RCC 7860 (cell line): ENCODE data around the gene ECPAS.
A peak's percentile ranks its signal among the peaks of the same experiment; 100 is the strongest.
"Not testable (repeated sequence)": the region's sequence is repeated elsewhere in the genome, so short reads cannot be mapped to it uniquely, and the experiment has no call there.

Experiments used
- DNase-seq: peaks from one replicate; pipeline ENCODE4 v3.0.0-alpha.2; 2015; ENCODE audit warnings: low spot score
- FAIRE-seq: peaks from 2 replicates; lab custom pipeline; 2012; peaks lifted over from hg19 to GRCh38; lab: Jason Lieb, UNC

ECPAS gene

DNA sequence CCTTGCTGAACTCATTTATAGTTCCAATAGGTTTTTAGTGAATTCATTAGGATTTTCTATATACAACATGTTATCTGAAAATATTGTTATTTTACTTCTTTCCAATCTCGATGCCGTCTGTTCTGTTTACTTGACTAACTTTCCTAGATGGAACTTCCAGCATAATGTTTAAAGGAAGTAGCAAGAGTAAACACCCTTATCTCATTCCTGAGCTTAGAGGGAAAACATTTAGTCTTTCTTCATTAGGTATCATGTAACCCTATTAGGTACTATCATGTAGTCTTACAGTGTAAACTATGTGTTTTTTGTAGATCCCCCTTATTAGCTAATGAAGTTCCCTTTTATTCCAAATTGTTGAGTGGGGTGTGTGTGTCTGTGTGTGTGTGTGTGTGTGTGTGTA lies 131.6 kb downstream of the ECPAS start:
- no peak for FAIRE-seq

GRCh38 chr9:111350556-111350955 lies 133.6 kb downstream of the ECPAS start:
- FAIRE-seq (no peak), DNase-seq (no peak)

More for the DNA sequence above, 131.6 kb downstream of the ECPAS start:
- DNase-seq: no peak

GRCh38 chr9:111349766-111350165 lies 134.4 kb downstream of the ECPAS start:
- FAIRE-seq: no peak
- DNase-seq: no peak

DNA sequence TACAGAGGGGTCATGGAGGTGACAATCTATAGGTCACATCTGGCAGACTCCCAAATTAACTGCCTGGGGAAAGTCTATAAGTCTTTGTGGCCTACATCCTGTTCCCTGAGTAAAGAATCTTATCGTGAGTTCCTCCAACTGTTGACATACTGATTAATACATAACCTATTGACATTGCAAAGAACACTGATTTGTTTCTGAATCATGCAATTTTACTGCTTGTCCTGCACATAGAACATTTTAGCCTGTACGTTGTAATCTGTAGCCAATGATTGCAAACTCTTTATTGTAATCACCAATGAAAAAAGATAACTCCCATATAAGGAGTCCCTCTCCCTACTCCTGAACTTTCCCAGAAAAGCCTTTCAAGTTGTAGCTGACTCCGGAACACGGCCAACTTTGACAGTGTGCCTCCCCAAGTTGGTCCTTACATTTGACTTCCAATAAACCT lies 135.3 kb downstream of the ECPAS start:
- peak; percentile 92 for FAIRE-seq

GRCh38 chr9:111334318-111334863 lies 149.8 kb downstream of the ECPAS start:
- not testable (repeated sequence) for DNase-seq, FAIRE-seq

More for the DNA sequence above, 135.3 kb downstream of the ECPAS start:
- peak; percentile 86 for DNase-seq

DNA sequence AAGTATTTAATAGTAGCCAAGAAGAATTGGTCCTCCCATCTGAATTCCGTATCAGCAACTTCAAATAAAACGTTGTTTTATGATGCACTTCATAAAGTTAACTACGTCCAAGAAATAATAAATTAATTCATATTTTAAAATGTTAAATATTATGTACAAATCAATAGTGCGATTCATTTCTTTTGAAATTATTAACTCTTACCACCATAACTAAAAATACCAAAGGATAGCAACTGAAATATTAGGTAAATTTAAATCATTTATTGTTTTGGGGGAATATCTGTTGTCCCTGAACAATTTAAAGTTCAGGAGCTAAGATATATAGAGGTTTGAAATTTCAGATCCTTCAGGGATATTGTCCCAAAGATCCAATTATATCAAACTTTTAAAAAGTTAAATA lies 154.1 kb downstream of the ECPAS start, which contains the start of gene OR2K2:
Gene OR2K2 (minus strand): TSS at position 101 of the 400 bp plus-strand sequence. CDS start 1,791 bp downstream, outside the sequence.
- FAIRE-seq: peak; percentile 35

DNA sequence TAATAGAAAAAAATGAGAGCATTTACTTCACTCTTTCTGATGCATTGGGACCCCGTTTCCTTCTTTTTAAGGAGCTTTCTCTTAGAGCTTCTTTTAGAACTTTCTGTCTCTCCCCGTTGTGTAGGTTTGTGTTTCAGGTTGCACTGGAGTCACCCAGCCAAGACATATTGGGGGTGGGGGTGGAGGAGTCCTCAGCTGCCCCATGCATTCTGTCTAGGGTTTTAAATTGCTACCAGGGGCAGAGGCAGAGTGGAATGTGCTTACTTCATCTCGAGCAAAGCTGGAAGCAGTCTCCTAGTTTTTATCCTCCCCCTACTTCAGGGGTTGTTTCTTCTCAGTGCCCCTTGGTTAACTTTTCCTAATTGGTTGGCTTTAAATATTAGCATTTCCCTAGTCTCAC lies 163.6 kb downstream of the ECPAS start:
- FAIRE-seq: no peak
- no peak for DNase-seq

More for the DNA sequence above, 154.1 kb downstream of the ECPAS start, which contains the start of gene OR2K2:
- DNase-seq: no peak

GRCh38 chr9:111316796-111317195 lies 167.4 kb downstream of the ECPAS start:
- FAIRE-seq: no peak
- no peak for DNase-seq
